ENCODE measurements around the gene COL26A1.

COL26A1 gene

DNA sequence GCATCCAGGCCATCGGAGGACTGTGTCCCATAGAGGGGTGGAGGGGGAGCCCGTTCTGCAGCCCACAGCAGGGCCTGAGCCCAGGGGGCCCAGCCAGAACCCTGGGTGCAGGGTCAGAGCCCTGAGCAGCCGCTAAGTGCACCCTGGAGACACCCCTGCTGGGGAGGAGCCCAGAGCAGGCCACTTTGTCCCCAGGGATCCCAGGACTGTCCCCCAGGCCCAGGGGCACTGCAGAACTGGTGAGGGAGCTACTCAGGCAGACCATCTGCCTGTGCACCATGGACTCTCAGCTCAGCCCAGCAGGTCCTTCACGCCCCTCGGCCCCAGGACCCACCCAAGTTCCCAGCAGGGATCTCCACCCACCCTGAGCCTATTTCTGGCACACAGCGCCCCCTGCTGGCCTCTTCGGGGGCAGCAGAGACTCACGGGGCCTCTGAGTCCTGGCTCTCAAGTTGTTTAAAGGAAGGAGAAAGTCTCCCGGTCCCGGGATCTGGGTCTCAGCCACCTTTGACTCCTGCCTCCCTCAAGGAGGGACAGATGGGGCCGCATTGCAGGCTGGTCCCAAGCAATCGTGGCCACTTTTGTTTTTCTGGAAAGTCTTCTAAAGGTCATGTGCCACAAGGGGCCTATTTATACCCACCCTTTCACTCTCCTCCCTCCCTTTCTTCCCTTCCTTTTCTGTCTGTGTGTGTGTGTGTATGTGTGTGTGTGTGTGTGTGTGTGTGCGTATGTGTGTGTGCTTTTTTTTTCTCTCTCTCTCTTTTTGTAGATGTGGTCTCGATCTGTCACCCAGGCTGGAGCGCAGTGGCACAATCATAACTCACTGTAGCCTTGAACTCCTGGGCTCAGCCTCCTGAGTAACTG is 176.2 kb downstream of the COL26A1 start:
- Histone ChIP-seq H3K23ac (ENCODE audit: low read depth, low read length, poor library complexity) (peak overlapping the region; percentile 10), H3K9me3 (replicated peaks in 1 of 2; ENCODE audit: control insufficient read depth in 2 of 2, insufficient read depth in 1 of 2, low read depth in 1 of 2, low read length in 2 of 2) (no peaks in the 10 kb centered on the region), H3K4me2 (ENCODE audit: insufficient read depth, low read length, poor library complexity, severe bottlenecking) (no peak overlapping the region), H3K27me3 (ENCODE audit: control insufficient read depth in 3 of 3, insufficient read depth in 3 of 3, low read depth in 1 of 3, low read length in 3 of 3) (no peaks in the 10 kb centered on the region), H3K27ac (replicated peaks; ENCODE audit: low read length) (no peak overlapping the region), H2BK15ac (ENCODE audit: low read length) (no peak overlapping the region), H3K4ac (ENCODE audit: low read length) (no peak overlapping the region), H3K9ac (ENCODE audit: low read depth, low read length, poor library complexity) (no peak overlapping the region), H3K18ac (ENCODE audit: low read length) (peak overlapping the region; percentile 35), H2BK5ac (ENCODE audit: low read length) (no peak overlapping the region), H2AFZ (ENCODE audit: low read length) (no peak overlapping the region), H3K4me3 (ENCODE audit: low read length in 2 of 2) (no peak overlapping the region), H4K91ac (ENCODE audit: low read depth, low read length, poor library complexity) (no peak overlapping the region), H4K8ac (ENCODE audit: low read depth, low read length) (no peak overlapping the region), H3K14ac (ENCODE audit: low read length) (no peak overlapping the region), H3K79me1 (ENCODE audit: low read depth, low read length) (peaks cover 2% of the 10 kb centered on the region), H3K36me3 (replicated peaks in 1 of 2; ENCODE audit: control insufficient read depth in 2 of 2, insufficient read depth in 2 of 2, low read length in 2 of 2) (peaks cover 16% of the 10 kb centered on the region in 2 donors), H2AK5ac (ENCODE audit: low read depth, low read length) (peak overlapping the region; percentile 5), H2BK120ac (ENCODE audit: low read depth, low read length) (no peak overlapping the region), H3K4me1 (ENCODE audit: control insufficient read depth in 2 of 2, insufficient read depth in 1 of 2, low read depth in 1 of 2, low read length in 2 of 2) (peaks cover 0 to 2% of the 10 kb centered on the region in 2 donors), H2BK12ac (ENCODE audit: low read length) (no peak overlapping the region)
- no CpG with 5 or more reads among the region's 15 CpGs for WGBS, 2 donors (ENCODE audit: extremely low coverage in 2 of 2, insufficient read length in 2 of 2, insufficient replicate concordance in 1 of 2)
- DNase-seq (ENCODE audit: low spot score): peak; percentile 57

DNA sequence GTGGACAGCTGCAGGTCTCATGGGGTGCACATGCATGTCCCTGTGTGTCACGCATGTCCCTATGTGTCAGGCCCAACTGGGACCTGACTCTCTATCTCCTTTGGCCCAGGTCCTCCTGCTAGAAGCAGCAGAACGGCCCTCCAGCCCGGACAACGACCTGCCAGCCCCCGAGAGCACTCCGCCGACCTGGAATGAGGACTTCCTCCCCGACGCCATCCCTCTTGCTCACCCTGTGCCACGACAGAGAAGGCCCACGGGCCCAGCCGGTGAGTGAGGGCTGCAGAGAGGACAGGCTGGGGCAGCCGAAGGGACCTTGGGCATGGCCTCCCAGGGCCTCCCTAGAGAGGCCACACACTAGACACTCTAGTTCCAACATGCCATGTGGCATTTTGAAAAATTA is 177.1 kb downstream of the COL26A1 start:
- no peak overlapping the region for H3K27ac ChIP-seq (replicated peaks; ENCODE audit: low read length)
- no peak overlapping the region for H2BK5ac ChIP-seq (ENCODE audit: low read length)
- peaks cover 2% of the 10 kb centered on the region for H3K79me1 ChIP-seq (ENCODE audit: low read depth, low read length)
- H3K9ac ChIP-seq (ENCODE audit: low read depth, low read length, poor library complexity): peak overlapping the region; percentile 12
- no peak overlapping the region for H2BK12ac ChIP-seq (ENCODE audit: low read length)
- no peak overlapping the region for H3K14ac ChIP-seq (ENCODE audit: low read length)
- no peak overlapping the region for H3K23ac ChIP-seq (ENCODE audit: low read depth, low read length, poor library complexity)
- no peak overlapping the region for H3K4me3 ChIP-seq (ENCODE audit: low read length in 2 of 2)
- H3K36me3 ChIP-seq (replicated peaks in 1 of 2; ENCODE audit: control insufficient read depth in 2 of 2, insufficient read depth in 2 of 2, low read length in 2 of 2): peaks cover 11 to 16% of the 10 kb centered on the region in 2 donors
- no peak overlapping the region for H2BK15ac ChIP-seq (ENCODE audit: low read length)
- no peak overlapping the region for H2AK5ac ChIP-seq (ENCODE audit: low read depth, low read length)
- WGBS, 2 donors (ENCODE audit: extremely low coverage in 2 of 2, insufficient read length in 2 of 2, insufficient replicate concordance in 1 of 2): no CpG with 5 or more reads among the region's 13 CpGs
- no peak overlapping the region for H4K8ac ChIP-seq (ENCODE audit: low read depth, low read length)
- no peak for DNase-seq (ENCODE audit: low spot score)
- H3K4me2 ChIP-seq (ENCODE audit: insufficient read depth, low read length, poor library complexity, severe bottlenecking): no peak overlapping the region
- no peaks in the 10 kb centered on the region for H3K9me3 ChIP-seq (replicated peaks in 1 of 2; ENCODE audit: control insufficient read depth in 2 of 2, insufficient read depth in 1 of 2, low read depth in 1 of 2, low read length in 2 of 2)
- no peak overlapping the region for H4K91ac ChIP-seq (ENCODE audit: low read depth, low read length, poor library complexity)
- H2AFZ ChIP-seq (ENCODE audit: low read length): no peak overlapping the region
- no peak overlapping the region for H2BK120ac ChIP-seq (ENCODE audit: low read depth, low read length)
- peaks cover 0 to 2% of the 10 kb centered on the region in 2 donors for H3K4me1 ChIP-seq (ENCODE audit: control insufficient read depth in 2 of 2, insufficient read depth in 1 of 2, low read depth in 1 of 2, low read length in 2 of 2)
- H3K27me3 ChIP-seq (ENCODE audit: control insufficient read depth in 3 of 3, insufficient read depth in 3 of 3, low read depth in 1 of 3, low read length in 3 of 3): no peaks in the 10 kb centered on the region
- no peak overlapping the region for H3K4ac ChIP-seq (ENCODE audit: low read length)
- H3K18ac ChIP-seq (ENCODE audit: low read length): no peak overlapping the region

DNA sequence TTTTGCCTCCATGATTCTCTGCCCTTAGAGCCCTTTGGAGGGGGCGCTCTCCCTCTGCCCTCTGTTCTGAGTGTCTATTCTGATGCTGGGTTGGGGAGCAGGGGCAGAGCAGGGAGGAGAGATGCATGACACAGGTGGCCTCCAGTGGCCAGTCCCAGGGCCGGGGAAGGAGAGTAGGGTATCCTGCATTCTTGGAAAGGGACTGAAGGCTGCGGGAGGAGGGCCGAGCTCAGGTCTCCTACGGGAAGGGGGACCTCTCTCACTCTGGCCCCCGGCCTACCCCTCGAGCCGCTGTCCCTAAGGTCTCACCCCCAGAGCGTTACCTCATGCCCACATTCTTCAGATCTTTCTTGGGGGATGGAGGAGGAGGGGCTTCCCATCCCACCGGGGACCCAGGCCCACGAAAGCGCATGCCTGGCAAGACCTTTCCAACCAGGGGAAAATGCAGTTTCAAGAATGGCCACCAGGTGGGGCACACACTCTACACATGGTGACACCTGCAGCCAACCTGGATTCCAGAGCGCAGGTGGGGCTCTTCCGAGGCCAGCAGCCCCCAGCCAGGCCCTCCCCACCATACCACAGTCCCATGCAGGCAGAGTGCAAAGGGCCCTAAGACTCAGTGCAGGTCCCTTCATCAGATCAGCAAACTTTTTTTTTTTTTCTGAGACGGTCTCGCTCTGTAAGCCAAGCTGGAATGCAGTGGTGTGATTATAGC is 180.0 kb downstream of the COL26A1 start:
- Histone ChIP-seq H3K14ac (ENCODE audit: low read length) (no peak overlapping the region), H3K4me3 (ENCODE audit: low read length in 2 of 2) (no peak overlapping the region), H2BK12ac (ENCODE audit: low read length) (no peak overlapping the region), H2BK5ac (ENCODE audit: low read length) (no peak overlapping the region), H3K27ac (replicated peaks; ENCODE audit: low read length) (no peak overlapping the region), H3K18ac (ENCODE audit: low read length) (peak overlapping the region; percentile 7), H3K79me1 (ENCODE audit: low read depth, low read length) (peaks cover 2% of the 10 kb centered on the region), H3K36me3 (replicated peaks in 1 of 2; ENCODE audit: control insufficient read depth in 2 of 2, insufficient read depth in 2 of 2, low read length in 2 of 2) (peaks cover 24 to 41% of the 10 kb centered on the region in 2 donors), H2BK120ac (ENCODE audit: low read depth, low read length) (no peak overlapping the region), H3K9me3 (replicated peaks in 1 of 2; ENCODE audit: control insufficient read depth in 2 of 2, insufficient read depth in 1 of 2, low read depth in 1 of 2, low read length in 2 of 2) (no peaks in the 10 kb centered on the region), H3K27me3 (ENCODE audit: control insufficient read depth in 3 of 3, insufficient read depth in 3 of 3, low read depth in 1 of 3, low read length in 3 of 3) (no peaks in the 10 kb centered on the region), H4K8ac (ENCODE audit: low read depth, low read length) (no peak overlapping the region), H3K23ac (ENCODE audit: low read depth, low read length, poor library complexity) (no peak overlapping the region), H2AK5ac (ENCODE audit: low read depth, low read length) (no peak overlapping the region), H3K4ac (ENCODE audit: low read length) (no peak overlapping the region), H2BK15ac (ENCODE audit: low read length) (no peak overlapping the region), H4K91ac (ENCODE audit: low read depth, low read length, poor library complexity) (no peak overlapping the region), H2AFZ (ENCODE audit: low read length) (no peak overlapping the region), H3K4me1 (ENCODE audit: control insufficient read depth in 2 of 2, insufficient read depth in 1 of 2, low read depth in 1 of 2, low read length in 2 of 2) (no peaks in the 10 kb centered on the region), H3K9ac (ENCODE audit: low read depth, low read length, poor library complexity) (no peak overlapping the region), H3K4me2 (ENCODE audit: insufficient read depth, low read length, poor library complexity, severe bottlenecking) (no peak overlapping the region)
- no CpG with 5 or more reads among the region's 16 CpGs for WGBS, 2 donors (ENCODE audit: extremely low coverage in 2 of 2, insufficient read length in 2 of 2, insufficient replicate concordance in 1 of 2)
- DNase-seq (ENCODE audit: low spot score): peak; percentile 81

GRCh38 chr7:101543242-101543766 is 180.6 kb downstream of the COL26A1 start:
- Histone ChIP-seq H3K4me1 (ENCODE audit: control insufficient read depth in 2 of 2, insufficient read depth in 1 of 2, low read depth in 1 of 2, low read length in 2 of 2) (no peaks in the 10 kb centered on the region), H2AK5ac (ENCODE audit: low read depth, low read length) (no peak overlapping the region), H3K36me3 (replicated peaks in 1 of 2; ENCODE audit: control insufficient read depth in 2 of 2, insufficient read depth in 2 of 2, low read length in 2 of 2) (peaks cover 28 to 48% of the 10 kb centered on the region in 2 donors), H4K91ac (ENCODE audit: low read depth, low read length, poor library complexity) (no peak overlapping the region), H4K8ac (ENCODE audit: low read depth, low read length) (no peak overlapping the region), H2BK5ac (ENCODE audit: low read length) (no peak overlapping the region), H3K27ac (replicated peaks; ENCODE audit: low read length) (no peak overlapping the region), H3K79me1 (ENCODE audit: low read depth, low read length) (peaks cover 2% of the 10 kb centered on the region), H2BK120ac (ENCODE audit: low read depth, low read length) (no peak overlapping the region), H2BK12ac (ENCODE audit: low read length) (no peak overlapping the region), H3K23ac (ENCODE audit: low read depth, low read length, poor library complexity) (no peak overlapping the region), H3K4me3 (ENCODE audit: low read length in 2 of 2) (no peak overlapping the region), H3K4ac (ENCODE audit: low read length) (no peak overlapping the region), H3K9ac (ENCODE audit: low read depth, low read length, poor library complexity) (no peak overlapping the region), H3K18ac (ENCODE audit: low read length) (no peak overlapping the region), H2AFZ (ENCODE audit: low read length) (no peak overlapping the region), H3K27me3 (ENCODE audit: control insufficient read depth in 3 of 3, insufficient read depth in 3 of 3, low read depth in 1 of 3, low read length in 3 of 3) (no peaks in the 10 kb centered on the region), H3K9me3 (replicated peaks in 1 of 2; ENCODE audit: control insufficient read depth in 2 of 2, insufficient read depth in 1 of 2, low read depth in 1 of 2, low read length in 2 of 2) (no peaks in the 10 kb centered on the region), H3K14ac (ENCODE audit: low read length) (no peak overlapping the region), H2BK15ac (ENCODE audit: low read length) (no peak overlapping the region), H3K4me2 (ENCODE audit: insufficient read depth, low read length, poor library complexity, severe bottlenecking) (no peak overlapping the region)
- no peak for DNase-seq (ENCODE audit: low spot score)
- WGBS, 2 donors (ENCODE audit: extremely low coverage in 2 of 2, insufficient read length in 2 of 2, insufficient replicate concordance in 1 of 2): no CpG with 5 or more reads among the region's 5 CpGs

Data from neuronal stem cell (in vitro differentiated cells).